ENCODE measurements around the gene NBEA. TPM values are rescaled to one million over a fixed set of nuclear protein-coding genes. Genes with fewer than 3 reads are reported as not detected.

The NBEA gene
- total RNA-seq, 3 donors from 2014 or later, result 7.5 to 18.6 (median 16.1) TPM

GRCh38 chr13:35164324-35164932, 222.4 kb downstream of the NBEA start:
- Histone ChIP-seq H3K36me3 (no peaks in the 10 kb centered on the region), H3K27me3 (no peaks in the 10 kb centered on the region), H3K4me1 (no peaks in the 10 kb centered on the region), H3K9me3 (no peaks in the 10 kb centered on the region), H3K27ac (no peak overlapping the region), H3K4me3 (no peak overlapping the region)
- peak; percentile 12 to 73 (median 34) for TF ChIP-seq CTCF (IDR thresholded peaks at IDR 0.05)
- no peak for TF ChIP-seq POLR2AphosphoS5 (IDR thresholded peaks at IDR 0.05)
- intact Hi-C loops (cut with DNase I; ENCODE audit: low total_unique reads), result loop anchor here (10.0 kb wide), 1 partner anchor 1230 kb away; no protein-coding TSS in a partner anchor
- no peak for DNase-seq (ENCODE audit: low spot score in 2 of 2)

GRCh38 chr13:35165205-35165604, 223.1 kb downstream of the NBEA start:
- intact Hi-C loops (cut with DNase I; ENCODE audit: low total_unique reads), result loop anchor here (10.0 kb wide), 1 partner anchor 1230 kb away; no protein-coding TSS in a partner anchor
- no peak for TF ChIP-seq POLR2AphosphoS5 (IDR thresholded peaks at IDR 0.05)
- TF ChIP-seq CTCF (IDR thresholded peaks at IDR 0.05), result no peak
- no peak for TF ChIP-seq POLR2A (IDR thresholded peaks at IDR 0.05)
- H3K9me3 ChIP-seq, result no peaks in the 10 kb centered on the region
- H3K27me3 ChIP-seq, result no peaks in the 10 kb centered on the region
- H3K4me3 ChIP-seq, result no peak overlapping the region
- no peaks in the 10 kb centered on the region for H3K4me1 ChIP-seq
- no peaks in the 10 kb centered on the region for H3K36me3 ChIP-seq
- DNase-seq (ENCODE audit: low spot score in 2 of 2), result no peak
- H3K27ac ChIP-seq, result no peak overlapping the region

GRCh38 chr13:35179494-35179893, 237.4 kb downstream of the NBEA start:
- Histone ChIP-seq H3K9me3 (no peaks in the 10 kb centered on the region), H3K4me3 (no peak overlapping the region), H3K4me1 (peaks cover 0 to 6% of the 10 kb centered on the region in 2 donors), H3K27ac (no peak overlapping the region), H3K36me3 (no peaks in the 10 kb centered on the region), H3K27me3 (no peaks in the 10 kb centered on the region)
- TF ChIP-seq CTCF (IDR thresholded peaks at IDR 0.05), result no peak
- TF ChIP-seq POLR2AphosphoS5 (IDR thresholded peaks at IDR 0.05), result no peak
- TF ChIP-seq POLR2A (IDR thresholded peaks at IDR 0.05), result no peak
- DNase-seq (ENCODE audit: low spot score in 2 of 2), result no peak
- intact Hi-C loops (cut with DNase I; ENCODE audit: low total_unique reads), result no loop called here

GRCh38 chr13:35179920-35180663, 238.0 kb downstream of the NBEA start:
- Histone ChIP-seq H3K9me3 (no peaks in the 10 kb centered on the region), H3K27me3 (no peaks in the 10 kb centered on the region), H3K4me3 (no peak overlapping the region), H3K36me3 (no peaks in the 10 kb centered on the region), H3K27ac (no peak overlapping the region), H3K4me1 (peaks cover 0 to 6% of the 10 kb centered on the region in 2 donors)
- TF ChIP-seq POLR2AphosphoS5 (IDR thresholded peaks at IDR 0.05), result no peak
- no peak for TF ChIP-seq CTCF (IDR thresholded peaks at IDR 0.05)
- intact Hi-C loops (cut with DNase I; ENCODE audit: low total_unique reads), result no loop called here
- no peak for DNase-seq (ENCODE audit: low spot score in 2 of 2)

GRCh38 chr13:35190241-35190640, 248.2 kb downstream of the NBEA start:
- no peaks in the 10 kb centered on the region for H3K4me1 ChIP-seq
- no peaks in the 10 kb centered on the region for H3K27me3 ChIP-seq
- DNase-seq (ENCODE audit: low spot score in 2 of 2), result no peak
- TF ChIP-seq CTCF (IDR thresholded peaks at IDR 0.05) (no peak), POLR2AphosphoS5 (IDR thresholded peaks at IDR 0.05) (no peak)
- intact Hi-C loops (cut with DNase I; ENCODE audit: low total_unique reads), result no loop called here
- H3K36me3 ChIP-seq, result no peaks in the 10 kb centered on the region
- no peak overlapping the region for H3K27ac ChIP-seq
- H3K9me3 ChIP-seq, result peaks cover 0 to 9% of the 10 kb centered on the region in 2 donors
- no peak overlapping the region for H3K4me3 ChIP-seq

Data from breast epithelium (tissue), 4 donors.